Lung (tissue), 12 donors: Measurements from ENCODE around the gene AEN. TPM values are rescaled to one million over a fixed set of nuclear protein-coding genes. Genes with fewer than 3 reads are reported as not detected.

Experiments
- ATAC-seq: fragments of 200-7000 bp; cut with Tn5 transposase; one replicate; pipeline ENCODE4 v1.9.1; 2020; ENCODE audit warnings: moderate number of reproducible peaks; ENCODE audit not compliant: insufficient read depth, low FRiP score
- DNase-seq, 3 donors: peaks; one replicate each; pipeline ENCODE4 v3.0.0-alpha.2; 2013 to 2017
- H3K27ac ChIP-seq, 2 donors: one replicate each; pipeline ENCODE4 v1.5.1; 2013; ENCODE audit warnings: mild to moderate bottlenecking in 2 of 2, moderate library complexity in 2 of 2, control low read depth in 1 of 2, inconsistent platforms in 1 of 2, low read depth in 1 of 2, low read length in 1 of 2
- H3K27me3 ChIP-seq, 3 donors: one replicate each; pipeline ENCODE4 v1.5.1; 2013; ENCODE audit warnings: low read length in 2 of 3; ENCODE audit not compliant: control insufficient read depth in 3 of 3, insufficient read depth in 3 of 3
- H3K36me3 ChIP-seq, 4 donors: one replicate each; pipeline ENCODE4 v1.5.1; 2013; ENCODE audit warnings: low read length in 4 of 4, mild to moderate bottlenecking in 1 of 4, moderate library complexity in 1 of 4; ENCODE audit not compliant: control insufficient read depth in 4 of 4, insufficient read depth in 4 of 4
- H3K4me1 ChIP-seq, 5 donors: one replicate each; pipeline ENCODE4 v1.5.1; 2013; ENCODE audit warnings: low read length in 5 of 5, mild to moderate bottlenecking in 2 of 5, moderate library complexity in 1 of 5; ENCODE audit not compliant: control insufficient read depth in 5 of 5, insufficient read depth in 5 of 5
- H3K4me3 ChIP-seq: one replicate; pipeline ENCODE4 v1.5.1; 2013; ENCODE audit warnings: mild to moderate bottlenecking, control low read depth, moderate library complexity
- H3K9ac ChIP-seq, 2 donors: one replicate each; pipeline ENCODE4 v1.5.1; 2013; ENCODE audit warnings: low read length in 2 of 2, control low read depth in 1 of 2; ENCODE audit not compliant: insufficient read depth in 1 of 2
- H3K9me3 ChIP-seq, 4 donors: one replicate each; pipeline ENCODE4 v1.5.1; 2013; ENCODE audit warnings: low read length in 3 of 4, mild to moderate bottlenecking in 1 of 4, moderate library complexity in 1 of 4; ENCODE audit not compliant: control insufficient read depth in 4 of 4, insufficient read depth in 3 of 4
- WGBS, 2 donors: extraction: QIAGEN DNeasy Blood & Tissue Kit; methylation state at CpG; one replicate each; pipeline ENCODE4 v1.1.7; 2013; 5-methylcytosine and 5-hydroxymethylcytosine counted together
- polyA plus RNA-seq, 2 donors: library from polyadenylated mRNA; stranded (reverse); fragments of 200-250 nt; gene quantifications; one replicate each; pipeline ENCODE4 v1.2.1, GENCODE V29; 2013
- total RNA-seq, 2 donors: library from RNA; depleted of rRNA in 1 of 2; stranded (reverse); fragments of >200 nt in 1 of 2; gene quantifications; one replicate each; pipeline ENCODE4 v1.2.1, GENCODE V29; 2014 to 2021
- TF ChIP-seq, protein P1 (sequence below): IDR thresholded peaks from 2 replicates; pipeline ENCODE4 v1.5.1; 2012; ENCODE audit warnings: mild to moderate bottlenecking; ENCODE audit errors: control extremely low read depth, extremely low read depth
- donor health status: control.
- donor health status: control.
- donor health status: Bipolar disorder and iron deficiency.
- donor health status: healthy.
- donor health status: DM: yes; HTN: yes; CAD: no.

AEN gene
- total and polyA plus RNA-seq, 4 donors: 4.2 to 15.4 (median 13.4) TPM

DNA sequence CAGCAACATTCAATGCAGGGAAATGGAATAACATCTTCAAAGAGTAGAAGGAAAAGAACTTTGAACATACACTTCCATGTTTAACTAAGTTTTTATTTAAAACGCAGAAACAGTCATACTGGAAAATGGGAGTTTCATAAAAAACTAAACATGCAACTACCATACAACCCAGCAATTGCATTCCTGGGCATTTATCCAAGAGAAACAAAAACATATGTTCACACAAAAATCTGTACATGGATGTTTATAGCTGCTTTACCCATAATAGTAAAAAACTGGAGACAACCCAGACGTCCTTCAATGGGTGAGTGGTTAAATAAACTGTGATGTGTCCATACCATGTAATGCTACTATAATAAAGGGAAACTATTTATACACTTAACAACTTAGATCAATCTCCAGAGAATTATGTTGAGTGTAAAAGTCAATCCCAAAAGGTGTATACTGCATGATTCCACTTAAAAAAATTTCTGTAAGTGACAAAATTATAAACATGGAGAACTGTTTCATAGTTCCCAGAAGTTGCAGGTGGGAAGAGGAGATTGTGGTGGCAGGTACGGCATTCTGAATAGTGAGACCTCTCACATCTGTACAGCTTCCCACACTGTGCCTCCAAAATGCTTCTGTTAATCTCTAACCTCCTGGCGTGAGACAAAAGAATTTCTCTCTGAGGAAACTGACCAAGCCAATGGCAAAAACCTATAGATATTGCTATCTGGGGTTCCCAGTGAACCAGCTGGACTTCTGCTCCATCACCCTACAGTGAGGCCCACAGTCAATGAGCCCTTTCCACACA, 40.8 kb downstream of the AEN start:
- H3K9ac ChIP-seq: no peak overlapping the region
- H3K9me3 ChIP-seq: peaks cover 0 to 2% (median 0%) of the 10 kb centered on the region in 4 donors
- ATAC-seq: no peak
- WGBS, 2 donors: 79 to 82% methylated on average over 4 of the region's 4 CpGs
- H3K36me3 ChIP-seq: no peaks in the 10 kb centered on the region
- H3K27ac ChIP-seq: no peak overlapping the region
- TF ChIP-seq, protein P1, sequence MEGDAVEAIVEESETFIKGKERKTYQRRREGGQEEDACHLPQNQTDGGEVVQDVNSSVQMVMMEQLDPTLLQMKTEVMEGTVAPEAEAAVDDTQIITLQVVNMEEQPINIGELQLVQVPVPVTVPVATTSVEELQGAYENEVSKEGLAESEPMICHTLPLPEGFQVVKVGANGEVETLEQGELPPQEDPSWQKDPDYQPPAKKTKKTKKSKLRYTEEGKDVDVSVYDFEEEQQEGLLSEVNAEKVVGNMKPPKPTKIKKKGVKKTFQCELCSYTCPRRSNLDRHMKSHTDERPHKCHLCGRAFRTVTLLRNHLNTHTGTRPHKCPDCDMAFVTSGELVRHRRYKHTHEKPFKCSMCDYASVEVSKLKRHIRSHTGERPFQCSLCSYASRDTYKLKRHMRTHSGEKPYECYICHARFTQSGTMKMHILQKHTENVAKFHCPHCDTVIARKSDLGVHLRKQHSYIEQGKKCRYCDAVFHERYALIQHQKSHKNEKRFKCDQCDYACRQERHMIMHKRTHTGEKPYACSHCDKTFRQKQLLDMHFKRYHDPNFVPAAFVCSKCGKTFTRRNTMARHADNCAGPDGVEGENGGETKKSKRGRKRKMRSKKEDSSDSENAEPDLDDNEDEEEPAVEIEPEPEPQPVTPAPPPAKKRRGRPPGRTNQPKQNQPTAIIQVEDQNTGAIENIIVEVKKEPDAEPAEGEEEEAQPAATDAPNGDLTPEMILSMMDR: no peak
- DNase-seq: peak in 2 of 3 donors; percentile 71 to 79
- no peaks in the 10 kb centered on the region for H3K27me3 ChIP-seq
- no peak overlapping the region for H3K4me3 ChIP-seq
- H3K4me1 ChIP-seq: peaks cover 0 to 5% (median 0%) of the 10 kb centered on the region in 5 donors

GRCh38 chr15:88663141-88663621, 42.0 kb downstream of the AEN start:
- DNase-seq (no peak), ATAC-seq (no peak)
- 73 to 92% methylated on average over 6 of the region's 6 CpGs for WGBS, 2 donors

GRCh38 chr15:88664151-88664778, 43.1 kb downstream of the AEN start:
- ATAC-seq (no peak), DNase-seq (no peak)
- peaks cover 0 to 5% (median 0%) of the 10 kb centered on the region in 5 donors for H3K4me1 ChIP-seq
- no peak overlapping the region for H3K4me3 ChIP-seq
- TF ChIP-seq, protein P1: peak; percentile 53
- H3K27ac ChIP-seq: no peak overlapping the region
- no peaks in the 10 kb centered on the region for H3K36me3 ChIP-seq
- 81 to 93% methylated on average over 7 of the region's 7 CpGs for WGBS, 2 donors
- peaks cover 0 to 2% (median 0%) of the 10 kb centered on the region in 4 donors for H3K9me3 ChIP-seq
- no peak overlapping the region for H3K9ac ChIP-seq
- H3K27me3 ChIP-seq: no peaks in the 10 kb centered on the region

More at GRCh38 chr15:88663141-88663621, 42.0 kb downstream of the AEN start:
- no peak overlapping the region for H3K27ac ChIP-seq
- peaks cover 0 to 5% (median 0%) of the 10 kb centered on the region in 5 donors for H3K4me1 ChIP-seq
- TF ChIP-seq, protein P1: no peak
- no peak overlapping the region for H3K4me3 ChIP-seq
- no peaks in the 10 kb centered on the region for H3K36me3 ChIP-seq
- no peaks in the 10 kb centered on the region for H3K27me3 ChIP-seq
- H3K9ac ChIP-seq: no peak overlapping the region
- peaks cover 0 to 2% (median 0%) of the 10 kb centered on the region in 4 donors for H3K9me3 ChIP-seq
